Dermis microvascular lymphatic vessel endothelial cell (primary cell): Measurements from ENCODE around the gene EXPH5. TPM values are rescaled to one million over a fixed set of nuclear protein-coding genes. Genes with fewer than 3 reads are reported as not detected.

ENCODE experiments used
- DNase-seq, 2 donors: peaks; one replicate each; pipeline versions ENCODE4 v3.0.0 to v3.0.0-alpha.2; 2010; ENCODE audit warnings: low read depth in 2 of 2
- total RNA-seq: library from RNA; depleted of rRNA; stranded (reverse); fragments of >200 nt; gene quantifications from 2 replicates; pipeline ENCODE4 v1.2.1, GENCODE V29; 2014

The EXPH5 gene
- total RNA-seq, 1 donor from 2014 or later = under 0.01 TPM

DNA sequence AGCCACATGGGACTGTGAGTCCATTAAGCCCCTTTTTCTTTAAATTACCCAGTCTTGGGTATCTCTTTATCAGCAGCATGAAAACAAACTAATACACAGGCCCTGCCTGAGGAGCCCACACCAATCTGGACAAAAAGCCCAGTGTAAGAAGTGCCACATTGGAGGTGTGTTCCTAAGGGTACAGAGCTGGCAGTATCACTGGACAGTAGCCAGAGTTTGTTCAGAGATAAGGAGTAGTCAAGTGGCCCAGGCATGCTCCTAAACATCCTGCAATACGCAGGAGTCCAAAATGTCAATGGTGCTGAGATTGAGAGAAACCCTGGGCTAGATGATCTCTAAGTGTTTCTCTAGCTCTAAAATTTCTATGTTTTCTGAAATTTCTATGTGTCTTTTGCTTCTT lies 68.4 kb downstream of the EXPH5 start:
- no peak for DNase-seq

GRCh38 chr11:108524422-108524821 lies 69.1 kb downstream of the EXPH5 start:
- no peak for DNase-seq

DNA sequence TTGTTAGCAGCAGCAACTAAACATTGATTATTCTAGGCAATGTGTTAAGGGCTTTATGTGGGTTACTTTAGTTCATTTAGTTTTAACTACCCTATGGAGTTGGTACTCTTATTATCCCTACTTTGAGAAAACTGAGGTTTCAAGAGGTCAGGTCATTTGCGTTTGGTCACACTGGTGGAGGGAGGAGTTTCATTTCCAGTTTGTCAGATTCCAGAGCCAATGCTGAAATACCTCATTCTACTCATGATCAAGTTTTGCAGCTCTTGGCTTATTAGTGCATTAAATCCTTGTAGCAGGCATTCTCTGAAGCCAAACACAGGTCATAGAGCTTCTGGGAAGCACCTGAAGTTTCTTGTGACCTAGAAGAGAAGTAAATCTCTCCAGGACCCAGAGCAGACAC lies 71.2 kb downstream of the EXPH5 start:
- no peak for DNase-seq

GRCh38 chr11:108518581-108518980 lies 75.0 kb downstream of the EXPH5 start:
- DNase-seq = no peak

GRCh38 chr11:108516125-108516524 lies 77.4 kb downstream of the EXPH5 start:
- no peak for DNase-seq

GRCh38 chr11:108512708-108513107 lies 80.9 kb downstream of the EXPH5 start:
- DNase-seq = no peak

GRCh38 chr11:108511851-108512474 lies 81.6 kb downstream of the EXPH5 start:
- DNase-seq = no peak

DNA sequence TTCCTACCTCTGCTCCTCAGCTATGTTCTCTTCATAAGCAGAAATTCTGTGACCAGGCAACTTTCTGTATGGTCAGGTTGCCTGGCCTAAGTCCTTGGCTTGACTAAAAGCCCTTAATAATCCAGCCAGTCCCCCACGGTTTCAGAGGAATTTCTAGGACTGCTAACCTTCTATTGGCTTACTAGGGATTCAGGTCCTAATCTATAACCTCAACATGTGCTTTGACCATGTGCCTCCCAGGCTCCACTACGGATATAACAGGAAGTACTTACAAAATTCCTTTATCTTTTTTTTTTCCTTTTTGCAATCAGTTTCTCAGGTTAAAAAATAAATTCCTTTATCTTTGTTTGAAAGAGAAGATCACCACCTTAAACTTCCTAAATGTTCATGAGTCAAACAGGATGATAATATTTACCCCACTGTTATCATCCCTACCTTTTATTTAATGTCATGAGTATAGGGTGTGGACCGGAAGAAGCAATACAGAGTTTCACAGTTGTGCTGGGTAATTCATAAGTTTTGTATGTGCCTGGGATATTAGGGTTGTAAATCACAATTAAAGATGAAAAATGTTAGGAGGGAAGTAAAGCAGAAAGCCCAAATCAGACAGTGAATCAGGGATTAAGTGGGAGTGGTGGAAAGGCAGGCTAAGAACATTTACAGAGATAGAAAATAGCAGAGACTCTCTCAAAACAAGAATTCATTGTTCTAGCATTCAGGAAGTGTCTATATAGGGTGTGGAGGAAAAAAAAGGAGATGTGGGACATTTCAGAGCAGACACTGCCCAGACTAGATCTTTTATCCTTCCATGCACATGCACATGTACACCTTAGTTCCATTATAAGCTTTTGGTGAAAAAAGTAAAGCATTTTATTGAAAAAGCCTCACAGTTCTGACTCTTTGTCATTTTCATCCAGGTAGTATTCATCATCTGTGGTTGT lies 84.6 kb downstream of the EXPH5 start:
- no peak for DNase-seq

- DNase-seq = no peak
Measured at GRCh38 chr11:108501396-108501795, 92.2 kb downstream of the EXPH5 start.

- DNase-seq = no peak
Measured at GRCh38 chr11:108500721-108501120, 92.8 kb downstream of the EXPH5 start.

DNA sequence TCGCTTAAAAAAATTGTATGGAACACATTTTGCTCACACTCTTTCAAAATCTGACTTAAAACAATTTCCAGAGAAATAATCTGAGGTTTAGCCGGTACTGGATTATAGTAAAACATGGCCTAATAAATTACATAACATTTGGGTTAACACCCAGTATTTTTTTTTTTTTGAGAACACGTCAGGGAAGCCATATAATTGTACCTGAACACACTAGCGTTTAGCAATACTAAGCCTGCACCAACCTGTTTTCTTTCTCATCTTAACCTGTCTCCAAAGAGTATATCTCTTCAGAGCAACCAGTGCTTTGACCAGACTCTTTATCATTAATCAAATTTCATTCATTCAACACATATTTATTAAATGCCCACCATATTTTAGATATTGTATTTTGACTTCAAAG lies 93.4 kb downstream of the EXPH5 start:
- DNase-seq = no peak

GRCh38 chr11:108498816-108499408 lies 94.7 kb downstream of the EXPH5 start:
- no peak for DNase-seq

DNA sequence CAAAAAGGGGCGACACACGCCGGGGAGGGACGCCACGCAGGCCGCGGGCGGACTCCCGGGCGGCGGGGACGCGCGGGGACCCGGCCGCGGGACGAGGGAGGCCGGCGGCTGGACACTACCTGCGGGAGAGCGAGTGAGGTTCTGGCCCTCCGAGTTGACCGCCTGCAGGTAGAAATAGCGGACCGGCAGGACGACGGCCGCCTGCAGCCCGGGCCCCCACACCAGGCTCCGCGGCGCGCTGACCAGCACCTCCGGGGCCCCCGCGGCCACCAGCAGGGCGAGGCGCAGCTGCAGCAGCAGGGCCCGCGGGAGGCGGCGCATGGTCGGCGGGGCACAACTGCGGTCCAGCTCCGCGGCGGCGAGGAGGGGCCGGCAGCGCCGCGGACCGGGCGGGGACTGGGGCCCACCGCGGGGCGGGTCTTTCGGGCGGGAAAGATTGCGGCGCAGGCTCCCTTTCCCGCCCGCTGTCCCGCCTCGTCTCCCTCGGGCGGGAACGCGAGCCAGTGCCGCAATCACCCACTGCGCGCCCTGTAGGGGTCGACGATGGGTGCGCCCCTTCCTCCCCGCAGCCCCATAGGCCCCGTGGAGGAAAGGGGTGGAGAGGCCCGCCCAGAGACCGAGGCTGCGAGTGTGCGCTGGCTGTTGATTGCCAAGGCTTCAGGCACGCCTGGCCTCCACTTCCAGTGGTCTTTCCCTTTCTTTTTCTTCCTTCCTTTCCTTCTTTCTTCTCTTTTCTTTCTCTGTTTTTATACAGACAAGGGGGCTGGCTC lies 95.3 kb downstream of the EXPH5 start, which contains the start of gene POGLUT3:
POGLUT3 (minus strand) TSS at position 339 of the 770 bp plus-strand sequence; CDS start at position 321, 18 bp downstream.
- peak; percentile 10 to 69 for DNase-seq

DNA sequence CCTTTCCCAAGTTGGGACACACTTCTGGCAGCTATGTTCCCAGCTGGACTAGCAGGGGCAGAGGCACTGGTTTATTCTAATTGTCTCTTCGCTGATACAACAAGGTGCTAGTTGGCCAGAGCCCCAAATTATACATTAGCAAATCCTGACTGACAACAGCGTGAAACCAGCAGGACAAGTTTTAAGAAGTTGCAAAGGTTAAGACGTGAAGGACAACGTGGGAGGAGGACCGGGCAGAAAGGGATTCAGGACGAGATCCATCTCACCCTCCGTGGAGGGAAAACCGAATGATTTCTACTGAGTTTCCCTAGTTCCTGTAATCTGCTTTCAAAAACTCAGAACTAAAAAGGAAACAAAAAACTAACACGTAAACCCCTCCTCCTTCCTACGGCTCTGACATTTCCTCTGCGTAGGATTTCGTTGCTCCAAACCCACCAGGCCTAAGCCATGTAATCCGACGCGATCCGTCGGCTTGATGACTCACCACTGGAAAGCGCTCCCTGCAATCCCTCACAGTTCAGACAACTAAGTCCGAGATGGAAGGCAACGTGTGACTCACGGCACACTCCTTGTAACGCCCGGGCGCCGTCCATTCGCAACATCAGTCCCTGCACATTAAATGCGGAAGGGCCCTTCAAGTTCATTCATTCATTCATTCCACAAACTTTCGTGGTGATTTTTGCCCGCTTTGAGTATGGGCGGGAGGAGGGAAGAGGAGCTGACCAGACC lies 96.1 kb downstream of the EXPH5 start:
- DNase-seq = peak; percentile 95 to 99

- no peak for DNase-seq
Measured at GRCh38 chr11:108496643-108497256, 96.8 kb downstream of the EXPH5 start.

- no peak for DNase-seq
Measured at GRCh38 chr11:108495326-108495725, 98.2 kb downstream of the EXPH5 start.

- no peak for DNase-seq
Measured at GRCh38 chr11:108494182-108494581, 99.4 kb downstream of the EXPH5 start.

DNA sequence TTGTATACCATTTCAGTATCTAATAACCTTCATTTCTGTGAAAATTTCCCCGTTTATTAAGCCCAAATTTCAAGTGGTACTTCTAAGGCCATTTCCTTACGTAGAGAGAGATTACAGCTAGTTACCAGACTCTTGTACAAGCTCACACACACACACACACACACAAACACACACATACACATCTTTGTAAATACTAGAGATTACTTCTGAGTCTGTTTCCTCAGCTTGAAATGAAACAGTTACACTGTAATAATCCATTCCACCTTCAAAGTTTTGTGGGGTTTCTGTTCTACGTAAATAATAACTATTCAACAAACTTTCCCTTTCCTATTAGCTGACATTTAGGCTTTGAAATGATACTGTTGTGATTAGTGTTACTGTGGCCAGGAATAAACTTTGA lies 101.6 kb downstream of the EXPH5 start:
- no peak for DNase-seq

- DNase-seq = no peak
Measured at GRCh38 chr11:108486828-108487227, 106.7 kb downstream of the EXPH5 start.

DNA sequence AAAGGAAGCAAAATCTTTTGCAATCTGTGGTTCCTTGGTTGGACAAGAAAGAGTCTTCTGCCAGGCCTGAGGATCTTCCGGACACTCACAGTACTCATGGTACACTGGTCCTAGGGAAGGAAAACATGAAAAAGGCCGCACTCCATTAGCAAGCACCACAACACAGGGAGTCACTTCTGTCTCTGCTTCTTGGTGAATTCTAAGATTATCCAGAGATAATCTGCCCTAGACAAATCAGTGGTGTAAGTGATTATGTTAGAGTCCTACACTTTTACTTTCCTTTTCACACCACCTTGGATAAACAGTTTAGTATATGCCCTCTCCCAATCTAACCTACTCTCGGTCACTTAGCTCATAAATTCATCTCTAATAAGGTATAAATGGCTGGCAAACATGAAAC lies 107.2 kb downstream of the EXPH5 start:
- DNase-seq = no peak
